Amygdala (tissue), 56 donors: Measurements from ENCODE around the gene TBC1D22A.

Source experiments
- DNase-seq, 56 donors: peaks; one replicate each; lab custom pipeline; 2025; lab: John Stamatoyannopoulos, UW

TBC1D22A gene

GRCh38 chr22:47098554-47098953 lies 336.1 kb downstream of the TBC1D22A start:
- DNase-seq, result no peak

- DNase-seq, result no peak
These were observed 337.6 kb downstream of the TBC1D22A start for GRCh38 chr22:47100019-47100418.

GRCh38 chr22:47100646-47101200 lies 338.3 kb downstream of the TBC1D22A start:
- no peak for DNase-seq

GRCh38 chr22:47101321-47101885 lies 339.0 kb downstream of the TBC1D22A start:
- DNase-seq, result no peak

- no peak for DNase-seq
These were observed 339.6 kb downstream of the TBC1D22A start for GRCh38 chr22:47102081-47102480.

- DNase-seq, result no peak
These were observed 340.2 kb downstream of the TBC1D22A start for GRCh38 chr22:47102648-47103047.

- DNase-seq, result no peak
These were observed 342.6 kb downstream of the TBC1D22A start for GRCh38 chr22:47105085-47105484.

- DNase-seq, result no peak
These were observed 344.4 kb downstream of the TBC1D22A start for GRCh38 chr22:47106806-47107205.

- DNase-seq, result no peak
These were observed 345.0 kb downstream of the TBC1D22A start for GRCh38 chr22:47107431-47107830.

- DNase-seq, result no peak
These were observed 348.5 kb downstream of the TBC1D22A start for GRCh38 chr22:47110817-47111443.

- DNase-seq, result no peak
These were observed 349.5 kb downstream of the TBC1D22A start for GRCh38 chr22:47111626-47112581.

- DNase-seq, result no peak
These were observed 350.1 kb downstream of the TBC1D22A start for GRCh38 chr22:47112582-47112965.

GRCh38 chr22:47112994-47113852 lies 350.8 kb downstream of the TBC1D22A start:
- DNase-seq, result no peak

GRCh38 chr22:47113853-47114415 lies 351.5 kb downstream of the TBC1D22A start:
- DNase-seq, result no peak

- no peak for DNase-seq
These were observed 352.5 kb downstream of the TBC1D22A start for GRCh38 chr22:47114813-47115517.

GRCh38 chr22:47115518-47115890 lies 353.1 kb downstream of the TBC1D22A start:
- DNase-seq, result no peak

GRCh38 chr22:47115921-47116320 lies 353.5 kb downstream of the TBC1D22A start:
- no peak for DNase-seq

- DNase-seq, result no peak
These were observed 354.2 kb downstream of the TBC1D22A start for GRCh38 chr22:47116426-47117341.
